Measurements from ENCODE around the gene METTL15.
"Not testable (repeated sequence)": the region's sequence is repeated elsewhere in the genome, so short reads cannot be mapped to it uniquely, and the experiment has no call there.

The METTL15 gene

GRCh38 chr11:28114116-28114515 lies 5.9 kb downstream of the METTL15 start:
- no peak for DNase-seq

GRCh38 chr11:28114731-28115130 lies 6.5 kb downstream of the METTL15 start:
- DNase-seq = no peak

GRCh38 chr11:28117712-28118111 lies 9.5 kb downstream of the METTL15 start:
- DNase-seq = no peak

- no peak for DNase-seq
These were observed 15.0 kb downstream of the METTL15 start for GRCh38 chr11:28123151-28123581.

GRCh38 chr11:28132548-28132947 lies 24.4 kb downstream of the METTL15 start:
- DNase-seq = no peak

- DNase-seq = no peak
These were observed 25.0 kb downstream of the METTL15 start for GRCh38 chr11:28133146-28133545.

- DNase-seq = not testable (repeated sequence)
These were observed 28.0 kb downstream of the METTL15 start for GRCh38 chr11:28136157-28136556.

GRCh38 chr11:28137366-28137765 lies 29.2 kb downstream of the METTL15 start:
- DNase-seq = no peak

- no peak for DNase-seq
These were observed 29.6 kb downstream of the METTL15 start for GRCh38 chr11:28137832-28138231.

- DNase-seq = no peak
These were observed 31.7 kb downstream of the METTL15 start for GRCh38 chr11:28139841-28140415.

- no peak for DNase-seq
These were observed 32.7 kb downstream of the METTL15 start for GRCh38 chr11:28140689-28141455.

GRCh38 chr11:28142724-28143123 lies 34.5 kb downstream of the METTL15 start:
- no peak for DNase-seq

GRCh38 chr11:28144808-28145207 lies 36.6 kb downstream of the METTL15 start:
- DNase-seq = no peak

- DNase-seq = peak; percentile 57
These were observed 38.0 kb downstream of the METTL15 start for GRCh38 chr11:28146123-28146751.

GRCh38 chr11:28152743-28153142 lies 44.6 kb downstream of the METTL15 start:
- DNase-seq = no peak

- peak; percentile 2 for DNase-seq
These were observed 45.4 kb downstream of the METTL15 start for GRCh38 chr11:28153586-28153985.

- no peak for DNase-seq
These were observed 60.5 kb downstream of the METTL15 start for GRCh38 chr11:28168718-28169117.

- DNase-seq = no peak
These were observed 61.6 kb downstream of the METTL15 start for GRCh38 chr11:28169816-28170215.

GRCh38 chr11:28170759-28171158 lies 62.6 kb downstream of the METTL15 start:
- DNase-seq = no peak

GRCh38 chr11:28176351-28176750 lies 68.2 kb downstream of the METTL15 start:
- no peak for DNase-seq

- no peak for DNase-seq
These were observed 87.3 kb downstream of the METTL15 start for GRCh38 chr11:28195449-28195848.

- no peak for DNase-seq
These were observed 101.7 kb downstream of the METTL15 start for GRCh38 chr11:28209906-28210305.

- DNase-seq = not testable (repeated sequence)
These were observed 113.9 kb downstream of the METTL15 start for GRCh38 chr11:28222063-28222462.

GRCh38 chr11:28223577-28223976 lies 115.4 kb downstream of the METTL15 start:
- DNase-seq = no peak

All from amniotic stem cell (primary cell).